ENCODE data around the gene KIF4A.

DNA sequence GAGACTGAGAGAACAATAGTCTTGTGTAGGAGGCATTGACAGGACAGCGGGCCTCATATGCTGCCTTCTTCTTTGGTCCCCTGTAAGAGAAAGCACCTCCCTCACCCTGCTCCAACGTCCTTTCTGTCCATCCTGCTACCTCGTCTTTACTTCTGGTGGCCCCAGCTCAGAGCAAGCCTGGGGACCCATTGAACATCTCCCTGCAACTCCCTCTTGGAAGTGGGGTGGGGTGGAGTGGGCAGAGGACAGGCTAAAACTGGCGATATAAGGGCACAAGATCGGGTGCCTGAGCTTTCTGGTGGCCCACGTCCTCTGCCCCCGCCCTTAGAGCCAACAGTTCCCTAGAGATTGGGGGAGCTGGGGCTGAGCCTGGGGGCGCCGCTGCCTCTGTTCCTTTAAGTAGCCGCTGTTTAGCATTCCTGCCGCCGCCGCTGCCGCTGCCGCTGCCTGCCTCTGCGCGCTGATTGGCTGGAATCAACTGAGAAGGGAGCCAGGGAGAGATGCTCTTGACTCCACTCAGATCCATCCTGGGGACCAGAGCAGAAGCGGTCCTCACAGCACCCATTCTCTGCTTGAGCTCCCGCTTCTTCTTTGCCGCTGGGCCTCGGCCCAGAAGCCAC is 154.5 kb downstream of the KIF4A start, which contains the start of gene DLG3:
- TF ChIP-seq ATF7 (IDR thresholded peaks at IDR 0.05; ENCODE audit: low read depth): no peak
- TF ChIP-seq ZNF592 (IDR thresholded peaks at IDR 0.05): no peak
- no peak for TF ChIP-seq KAT2A (conservative IDR thresholded peaks at IDR 0.05; ENCODE audit: control insufficient read depth, low read depth, low read length)
- TF ChIP-seq BACH1 (IDR thresholded peaks at IDR 0.05; ENCODE audit: borderline replicate concordance): no peak
- no peak for TF ChIP-seq HDAC2 (IDR thresholded peaks at IDR 0.05)
- TF ChIP-seq, protein P1, sequence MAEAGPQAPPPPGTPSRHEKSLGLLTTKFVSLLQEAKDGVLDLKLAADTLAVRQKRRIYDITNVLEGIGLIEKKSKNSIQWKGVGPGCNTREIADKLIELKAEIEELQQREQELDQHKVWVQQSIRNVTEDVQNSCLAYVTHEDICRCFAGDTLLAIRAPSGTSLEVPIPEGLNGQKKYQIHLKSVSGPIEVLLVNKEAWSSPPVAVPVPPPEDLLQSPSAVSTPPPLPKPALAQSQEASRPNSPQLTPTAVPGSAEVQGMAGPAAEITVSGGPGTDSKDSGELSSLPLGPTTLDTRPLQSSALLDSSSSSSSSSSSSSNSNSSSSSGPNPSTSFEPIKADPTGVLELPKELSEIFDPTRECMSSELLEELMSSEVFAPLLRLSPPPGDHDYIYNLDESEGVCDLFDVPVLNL (IDR thresholded peaks at IDR 0.05; ENCODE audit: low read depth, low read length): no peak
- TF ChIP-seq IKZF1 (conservative IDR thresholded peaks at IDR 0.05): no peak
- TF ChIP-seq REST (IDR thresholded peaks at IDR 0.05; ENCODE audit: low read depth, low read length): no peak
- TF ChIP-seq, protein P2, sequence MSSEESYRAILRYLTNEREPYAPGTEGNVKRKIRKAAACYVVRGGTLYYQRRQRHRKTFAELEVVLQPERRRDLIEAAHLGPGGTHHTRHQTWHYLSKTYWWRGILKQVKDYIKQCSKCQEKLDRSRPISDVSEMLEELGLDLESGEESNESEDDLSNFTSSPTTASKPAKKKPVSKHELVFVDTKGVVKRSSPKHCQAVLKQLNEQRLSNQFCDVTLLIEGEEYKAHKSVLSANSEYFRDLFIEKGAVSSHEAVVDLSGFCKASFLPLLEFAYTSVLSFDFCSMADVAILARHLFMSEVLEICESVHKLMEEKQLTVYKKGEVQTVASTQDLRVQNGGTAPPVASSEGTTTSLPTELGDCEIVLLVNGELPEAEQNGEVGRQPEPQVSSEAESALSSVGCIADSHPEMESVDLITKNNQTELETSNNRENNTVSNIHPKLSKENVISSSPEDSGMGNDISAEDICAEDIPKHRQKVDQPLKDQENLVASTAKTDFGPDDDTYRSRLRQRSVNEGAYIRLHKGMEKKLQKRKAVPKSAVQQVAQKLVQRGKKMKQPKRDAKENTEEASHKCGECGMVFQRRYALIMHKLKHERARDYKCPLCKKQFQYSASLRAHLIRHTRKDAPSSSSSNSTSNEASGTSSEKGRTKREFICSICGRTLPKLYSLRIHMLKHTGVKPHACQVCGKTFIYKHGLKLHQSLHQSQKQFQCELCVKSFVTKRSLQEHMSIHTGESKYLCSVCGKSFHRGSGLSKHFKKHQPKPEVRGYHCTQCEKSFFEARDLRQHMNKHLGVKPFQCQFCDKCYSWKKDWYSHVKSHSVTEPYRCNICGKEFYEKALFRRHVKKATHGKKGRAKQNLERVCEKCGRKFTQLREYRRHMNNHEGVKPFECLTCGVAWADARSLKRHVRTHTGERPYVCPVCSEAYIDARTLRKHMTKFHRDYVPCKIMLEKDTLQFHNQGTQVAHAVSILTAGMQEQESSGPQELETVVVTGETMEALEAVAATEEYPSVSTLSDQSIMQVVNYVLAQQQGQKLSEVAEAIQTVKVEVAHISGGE (CRISPR knock-in tag; IDR thresholded peaks at IDR 0.05): no peak

All from GM12878 (cell line).